Erythroblast (primary cell): ENCODE data around the gene IL2RA.
"Not testable (repeated sequence)": the region's sequence is repeated elsewhere in the genome, so short reads cannot be mapped to it uniquely, and the experiment has no call there.

ENCODE experiments used
- GATA1 ChIP-seq: IDR thresholded peaks from 2 replicates; pipeline ENCODE4 v1.6.1; 2011; ENCODE audit warnings: low read depth, mild to moderate bottlenecking, control low read depth, low read length, moderate library complexity
- POLR2A ChIP-seq: IDR thresholded peaks from 2 replicates; pipeline ENCODE4 v1.6.1; 2011; ENCODE audit warnings: mild to moderate bottlenecking, low read length

DNA sequence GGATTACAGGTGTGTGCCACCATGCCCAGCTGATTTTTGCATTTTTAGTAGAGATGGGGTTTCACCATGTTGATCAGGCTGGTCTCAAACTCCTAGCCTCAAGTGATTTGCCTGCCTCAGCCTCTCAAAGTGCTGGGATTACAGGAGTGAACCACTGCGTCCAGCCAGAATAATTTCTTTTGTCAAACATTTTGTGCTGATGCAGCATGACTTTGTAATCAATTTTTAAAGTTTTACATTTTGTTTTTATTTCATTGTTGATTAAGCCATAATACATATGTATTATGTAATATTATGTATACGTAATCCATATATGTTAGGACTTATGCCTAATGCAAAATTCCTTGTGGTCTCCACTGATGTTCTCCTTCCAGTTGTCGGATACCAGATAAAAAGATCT, 45.4 kb upstream of the IL2RA start:
- not testable (repeated sequence) for TF ChIP-seq POLR2A, GATA1
